Activated naive CD4-positive, alpha-beta T cell treated with anti-CD3 and anti-CD28 coated beads for 36 hours (primary cell): ENCODE results near the gene SLC25A46. TPM values are rescaled to one million over a fixed set of nuclear protein-coding genes. Genes with fewer than 3 reads are reported as not detected.
"Not testable (repeated sequence)": the region's sequence is repeated elsewhere in the genome, so short reads cannot be mapped to it uniquely, and the experiment has no call there.

Experiments
- CTCF ChIA-PET: fragments of 350-600 bp; sonication (Branson Sonifier 250); formaldehyde crosslinking; loops from one replicate; lab custom pipeline; 2021; ENCODE audit warnings: antibody characterized with exemption; lab: Charles Lee
- DNase-seq: peaks from one replicate; pipeline ENCODE4 v3.0.0-alpha.2; 2020
- H3K27ac Mint-ChIP-seq: one replicate; pipeline ENCODE4 v1.8.0; 2021; ENCODE audit warnings: mild to moderate bottlenecking, mixed read lengths
- H3K27me3 Mint-ChIP-seq: one replicate; pipeline ENCODE4 v1.8.0; 2021; ENCODE audit warnings: low read depth, mixed read lengths
- H3K36me3 Mint-ChIP-seq: one replicate; pipeline ENCODE4 v1.8.0; 2021; ENCODE audit warnings: low read depth, mixed read lengths
- H3K4me1 Mint-ChIP-seq: one replicate; pipeline ENCODE4 v1.8.0; 2021; ENCODE audit warnings: low read depth, mixed read lengths
- H3K4me3 Mint-ChIP-seq: one replicate; pipeline ENCODE4 v1.8.0; 2021; ENCODE audit warnings: mild to moderate bottlenecking, moderate library complexity, mixed read lengths
- H3K9me3 Mint-ChIP-seq: one replicate; pipeline ENCODE4 v1.8.0; 2021; ENCODE audit warnings: mixed read lengths
- intact Hi-C: fragments of 100-400 bp; cut with micrococcal nuclease; formaldehyde crosslinking; loops from one replicate; pipeline ENCODE4 v1.15.1; 2023
- total RNA-seq, 2 experiments: library from RNA; stranded (reverse); gene quantifications; one replicate each; pipeline ENCODE4 v1.2.3, GENCODE V29; 2021

Gene SLC25A46
- total RNA-seq, 2 experiments from 2014 or later, result 26.1 to 27.2 TPM

GRCh38 chr5:110727025-110727314 lies 11.8 kb upstream of the SLC25A46 start:
- H3K36me3 Mint-ChIP-seq, result no peaks in the 10 kb centered on the region
- H3K9me3 Mint-ChIP-seq, result no peaks in the 10 kb centered on the region
- DNase-seq, result no peak
- H3K4me3 Mint-ChIP-seq, result peak overlapping the region; percentile 75
- H3K4me1 Mint-ChIP-seq, result peaks cover 3% of the 10 kb centered on the region
- H3K27ac Mint-ChIP-seq, result no peak overlapping the region
- no peaks in the 10 kb centered on the region for H3K27me3 Mint-ChIP-seq
- CTCF ChIA-PET, result interaction anchor here (1.2 kb wide), 1 partner anchor 11 kb away, joined by 10 read pairs; no protein-coding TSS in a partner anchor
- intact Hi-C loops, result loop anchor here (2.0 to 5.0 kb wide), 3 partner anchors 345 to 805 kb away; partner anchors contain the start of genes TSLP and WDR36

GRCh38 chr5:110731499-110731898 lies 7.3 kb upstream of the SLC25A46 start:
- H3K9me3 Mint-ChIP-seq, intact Hi-C loops, H3K4me3 Mint-ChIP-seq, H3K4me1 Mint-ChIP-seq, H3K27ac Mint-ChIP-seq, H3K27me3 Mint-ChIP-seq, DNase-seq, H3K36me3 Mint-ChIP-seq: not testable (repeated sequence)
- CTCF ChIA-PET, result interaction anchor here (0.6 kb wide), 2 partner anchors 51 to 302 kb away, joined by 3 to 4 read pairs; no protein-coding TSS in a partner anchor

GRCh38 chr5:110734101-110734500 lies 4.7 kb upstream of the SLC25A46 start:
- H3K9me3 Mint-ChIP-seq, result no peaks in the 10 kb centered on the region
- DNase-seq, result no peak
- intact Hi-C loops, result no loop called here
- H3K4me1 Mint-ChIP-seq, result peaks cover 7% of the 10 kb centered on the region
- CTCF ChIA-PET, result no interaction called here
- no peak overlapping the region for H3K4me3 Mint-ChIP-seq
- peaks cover 12% of the 10 kb centered on the region for H3K27me3 Mint-ChIP-seq
- H3K27ac Mint-ChIP-seq, result no peak overlapping the region
- H3K36me3 Mint-ChIP-seq, result no peaks in the 10 kb centered on the region

GRCh38 chr5:110735556-110735955 lies 3.3 kb upstream of the SLC25A46 start:
- no peak overlapping the region for H3K4me3 Mint-ChIP-seq
- peaks cover 14% of the 10 kb centered on the region for H3K4me1 Mint-ChIP-seq
- H3K27me3 Mint-ChIP-seq, result peaks cover 12% of the 10 kb centered on the region
- H3K9me3 Mint-ChIP-seq, result no peaks in the 10 kb centered on the region
- intact Hi-C loops, result loop anchor here (5.0 kb wide), 4 partner anchors 1048 to 1988 kb away; partner anchors contain the start of genes FER and MAN2A1
- H3K27ac Mint-ChIP-seq, result no peak overlapping the region
- H3K36me3 Mint-ChIP-seq, result no peaks in the 10 kb centered on the region
- DNase-seq, result no peak
- CTCF ChIA-PET, result no interaction called here

GRCh38 chr5:110736753-110737152 lies 2.1 kb upstream of the SLC25A46 start:
- H3K4me1 Mint-ChIP-seq, result peaks cover 23% of the 10 kb centered on the region
- no peaks in the 10 kb centered on the region for H3K36me3 Mint-ChIP-seq
- DNase-seq, result no peak
- intact Hi-C loops, result loop anchor here (5.0 kb wide), 4 partner anchors 1049 to 1989 kb away; partner anchors contain the start of genes FER and MAN2A1
- peaks cover 12% of the 10 kb centered on the region for H3K27me3 Mint-ChIP-seq
- H3K4me3 Mint-ChIP-seq, result no peak overlapping the region
- H3K9me3 Mint-ChIP-seq, result no peaks in the 10 kb centered on the region
- no peak overlapping the region for H3K27ac Mint-ChIP-seq
- CTCF ChIA-PET, result interaction anchor here (0.9 to 1.9 kb wide), 2 partner anchors 10 to 17 kb away, joined by 3 to 10 read pairs; partner anchors contain the start of gene TMEM232

- CTCF ChIA-PET, result interaction anchor here (0.6 to 1.9 kb wide), 4 partner anchors 11 to 661 kb away, joined by 3 to 10 read pairs (median 3); partner anchors contain the start of gene TMEM232
- H3K27ac Mint-ChIP-seq, result peak overlapping the region; percentile 86
- H3K4me1 Mint-ChIP-seq, result peaks cover 25% of the 10 kb centered on the region
- intact Hi-C loops, result loop anchor here (1.0 to 5.0 kb wide), 7 partner anchors 12 to 1991 kb away; partner anchors contain the start of genes FER, MAN2A1, TMEM232 and WDR36
- DNase-seq, result no peak
- no peaks in the 10 kb centered on the region for H3K9me3 Mint-ChIP-seq
- peak overlapping the region; percentile 96 for H3K4me3 Mint-ChIP-seq
- no peaks in the 10 kb centered on the region for H3K36me3 Mint-ChIP-seq
- peaks cover 10% of the 10 kb centered on the region for H3K27me3 Mint-ChIP-seq
Observed at GRCh38 chr5:110738503-110738811, 350 bp upstream of the SLC25A46 start.

- peaks cover 25% of the 10 kb centered on the region for H3K36me3 Mint-ChIP-seq
Observed at GRCh38 chr5:110751902-110752762, 13.3 kb downstream of the SLC25A46 start.

GRCh38 chr5:110752953-110753352 lies 14.1 kb downstream of the SLC25A46 start:
- Mint-ChIP-seq H3K9me3 (no peaks in the 10 kb centered on the region), H3K27me3 (no peaks in the 10 kb centered on the region), H3K4me3 (peak overlapping the region; percentile 19), H3K4me1 (peaks cover 45% of the 10 kb centered on the region), H3K27ac (peak overlapping the region; percentile 91), H3K36me3 (peaks cover 24% of the 10 kb centered on the region)
- CTCF ChIA-PET, result interaction anchor here (0.8 to 1.2 kb wide), 3 partner anchors 16 to 339 kb away, joined by 3 to 6 read pairs (median 3); partner anchors contain the start of gene WDR36
- intact Hi-C loops, result loop anchor here (1.0 to 10.0 kb wide), 12 partner anchors 14 to 1409 kb away; partner anchors contain the start of genes NREP, SLC25A46, STARD4 and TMEM232
- peak; percentile 28 for DNase-seq

More at GRCh38 chr5:110751902-110752762, 13.3 kb downstream of the SLC25A46 start:
- H3K27me3 Mint-ChIP-seq, result no peaks in the 10 kb centered on the region
- intact Hi-C loops, result loop anchor here (1.0 to 10.0 kb wide), 11 partner anchors 13 to 1410 kb away; partner anchors contain the start of genes SLC25A46, STARD4, TMEM232 and WDR36
- CTCF ChIA-PET, result interaction anchor here (1.1 to 1.2 kb wide), 2 partner anchors 183 to 340 kb away, joined by 3 to 6 read pairs; partner anchors contain the start of gene WDR36
- peaks cover 45% of the 10 kb centered on the region for H3K4me1 Mint-ChIP-seq
- peak overlapping the region; percentile 19 for H3K4me3 Mint-ChIP-seq
- peak; percentile 53 for DNase-seq
- H3K27ac Mint-ChIP-seq, result peak overlapping the region; percentile 91
- H3K9me3 Mint-ChIP-seq, result no peaks in the 10 kb centered on the region

- no peaks in the 10 kb centered on the region for H3K27me3 Mint-ChIP-seq
- H3K4me1 Mint-ChIP-seq, result peaks cover 45% of the 10 kb centered on the region
- CTCF ChIA-PET, result interaction anchor here (0.8 to 1.2 kb wide), 3 partner anchors 17 to 339 kb away, joined by 3 to 6 read pairs (median 3); partner anchors contain the start of gene WDR36
- H3K27ac Mint-ChIP-seq, result peak overlapping the region; percentile 88
- peaks cover 23% of the 10 kb centered on the region for H3K36me3 Mint-ChIP-seq
- DNase-seq, result no peak
- intact Hi-C loops, result loop anchor here (1.0 to 10.0 kb wide), 9 partner anchors 319 to 1409 kb away; partner anchors contain the start of genes NREP and STARD4
- H3K4me3 Mint-ChIP-seq, result no peak overlapping the region
- H3K9me3 Mint-ChIP-seq, result no peaks in the 10 kb centered on the region
Observed at GRCh38 chr5:110753600-110753999, 14.8 kb downstream of the SLC25A46 start.

GRCh38 chr5:110754181-110754580 lies 15.4 kb downstream of the SLC25A46 start:
- peaks cover 40% of the 10 kb centered on the region for H3K4me1 Mint-ChIP-seq
- CTCF ChIA-PET, result no interaction called here
- peak overlapping the region; percentile 14 for H3K4me3 Mint-ChIP-seq
- no peaks in the 10 kb centered on the region for H3K27me3 Mint-ChIP-seq
- peaks cover 17% of the 10 kb centered on the region for H3K36me3 Mint-ChIP-seq
- peak overlapping the region; percentile 88 for H3K27ac Mint-ChIP-seq
- intact Hi-C loops, result loop anchor here (5.0 to 10.0 kb wide), 6 partner anchors 371 to 1408 kb away; partner anchors contain the start of gene STARD4
- no peak for DNase-seq
- H3K9me3 Mint-ChIP-seq, result no peaks in the 10 kb centered on the region

GRCh38 chr5:110757118-110757729 lies 18.4 kb downstream of the SLC25A46 start:
- no peak overlapping the region for H3K27ac Mint-ChIP-seq
- CTCF ChIA-PET, result interaction anchor here (1.2 to 1.8 kb wide), 2 partner anchors 18 to 323 kb away, joined by 3 to 4 read pairs; partner anchors contain the start of gene SLC25A46

More at GRCh38 chr5:110757118-110757729, 18.4 kb downstream of the SLC25A46 start:
- Mint-ChIP-seq H3K4me1 (peaks cover 26% of the 10 kb centered on the region), H3K9me3 (no peaks in the 10 kb centered on the region), H3K36me3 (peaks cover 10% of the 10 kb centered on the region), H3K27me3 (no peaks in the 10 kb centered on the region), H3K4me3 (no peak overlapping the region)
- intact Hi-C loops, result loop anchor here (1.0 to 10.0 kb wide), 10 partner anchors 108 to 1390 kb away; partner anchors contain the start of genes STARD4 and WDR36
- DNase-seq, result peak; percentile 38
